Smooth muscle cell (in vitro differentiated cells): ENCODE results near the gene CARD14. TPM values are rescaled to one million over a fixed set of nuclear protein-coding genes. Genes with fewer than 3 reads are reported as not detected.

Experiments
- DNase-seq: peaks from one replicate; lab custom pipeline; 2025; ENCODE audit not compliant: unreplicated experiment; lab: John Stamatoyannopoulos, UW
- H2AFZ ChIP-seq: fragments of 200-600 bp; sonication (generic); 2 replicates; pipeline ENCODE4 v1.6.0; 2016; ENCODE audit warnings: antibody characterized with exemption, low read depth, mild to moderate bottlenecking
- H3F3A ChIP-seq: fragments of 200-600 bp; sonication (generic); 2 replicates; pipeline ENCODE4 v1.6.0; 2017; ENCODE audit warnings: antibody characterized with exemption, low read depth
- H3K27ac ChIP-seq: fragments of 200-600 bp; sonication (generic); 2 replicates; pipeline ENCODE4 v1.5.1; 2016; ENCODE audit warnings: low read depth, mild to moderate bottlenecking
- H3K27me3 ChIP-seq: fragments of 200-600 bp; sonication (generic); 2 replicates; pipeline ENCODE4 v1.6.1; 2016; ENCODE audit warnings: low read depth, mild to moderate bottlenecking
- H3K36me3 ChIP-seq: fragments of 200-600 bp; sonication (generic); 2 replicates; pipeline ENCODE4 v1.5.1; 2016; ENCODE audit warnings: low read depth
- H3K4me1 ChIP-seq: fragments of 200-600 bp; sonication (generic); 2 replicates; pipeline ENCODE4 v1.5.1; 2016; ENCODE audit warnings: low read depth
- H3K4me2 ChIP-seq: fragments of 200-600 bp; sonication (generic); 2 replicates; pipeline ENCODE4 v1.6.0; 2016; ENCODE audit warnings: mild to moderate bottlenecking
- H3K4me3 ChIP-seq: fragments of 200-600 bp; sonication (generic); 2 replicates; pipeline ENCODE4 v1.5.1; 2016; ENCODE audit warnings: mild to moderate bottlenecking
- H3K79me2 ChIP-seq: fragments of 200-600 bp; sonication (generic); 2 replicates; pipeline ENCODE4 v1.6.0; 2016; ENCODE audit warnings: low read depth, mild to moderate bottlenecking
- H3K9ac ChIP-seq: fragments of 200-600 bp; sonication (generic); 2 replicates; pipeline ENCODE4 v1.6.0; 2016; ENCODE audit warnings: low read depth
- H3K9me3 ChIP-seq: fragments of 200-600 bp; sonication (generic); replicated peaks from 2 replicates; pipeline ENCODE4 v1.5.1; 2016; ENCODE audit warnings: low read depth
- H4K20me1 ChIP-seq: fragments of 200-600 bp; sonication (generic); 2 replicates; pipeline ENCODE4 v1.6.0; 2016; ENCODE audit warnings: low read depth
- WGBS: methylation state at CpG from one replicate; pipeline ENCODE4 v1.1.7; 2016; ENCODE audit warnings: low lambda C conversion rate; 5-methylcytosine and 5-hydroxymethylcytosine counted together
- polyA plus RNA-seq: library from polyadenylated mRNA; unstranded; fragments of >200 nt; fragmentation: Nextera tagmentation; extraction: Ambion mirVana; gene quantifications from 2 replicates; pipeline ENCODE4 v1.2.1, GENCODE V29; 2016
- total RNA-seq: library from RNA; depleted of rRNA; stranded (reverse); fragments of >200 nt; gene quantifications from 2 replicates; pipeline ENCODE4 v1.2.3, GENCODE V29; 2014
- TF ChIP-seq, protein P1 (sequence below): fragments of 200-600 bp; sonication (generic); IDR thresholded peaks from 2 replicates; pipeline ENCODE4 v1.5.1; 2017; ENCODE audit warnings: borderline replicate concordance, mild to moderate bottlenecking, antibody characterized with exemption; ENCODE audit not compliant: insufficient read depth, poor library complexity, severe bottlenecking

The CARD14 gene
- total and polyA plus RNA-seq, 2 experiments from 2014 or later, result 1.0 to 1.8 TPM

GRCh38 chr17:80142929-80143328 lies 26.9 kb upstream of the CARD14 start:
- Histone ChIP-seq H3K9ac (no peak overlapping the region), H3K4me3 (no peak overlapping the region), H4K20me1 (peaks cover 58% of the 10 kb centered on the region), H3K27me3 (no peaks in the 10 kb centered on the region), H3F3A (no peaks in the 10 kb centered on the region), H3K4me2 (no peak overlapping the region), H3K79me2 (peaks cover 48% of the 10 kb centered on the region), H3K36me3 (peaks cover 31% of the 10 kb centered on the region), H3K4me1 (peaks cover 15% of the 10 kb centered on the region), H3K9me3 (no peaks in the 10 kb centered on the region), H2AFZ (no peak overlapping the region), H3K27ac (no peak overlapping the region)
- no peak for DNase-seq
- TF ChIP-seq, protein P1, sequence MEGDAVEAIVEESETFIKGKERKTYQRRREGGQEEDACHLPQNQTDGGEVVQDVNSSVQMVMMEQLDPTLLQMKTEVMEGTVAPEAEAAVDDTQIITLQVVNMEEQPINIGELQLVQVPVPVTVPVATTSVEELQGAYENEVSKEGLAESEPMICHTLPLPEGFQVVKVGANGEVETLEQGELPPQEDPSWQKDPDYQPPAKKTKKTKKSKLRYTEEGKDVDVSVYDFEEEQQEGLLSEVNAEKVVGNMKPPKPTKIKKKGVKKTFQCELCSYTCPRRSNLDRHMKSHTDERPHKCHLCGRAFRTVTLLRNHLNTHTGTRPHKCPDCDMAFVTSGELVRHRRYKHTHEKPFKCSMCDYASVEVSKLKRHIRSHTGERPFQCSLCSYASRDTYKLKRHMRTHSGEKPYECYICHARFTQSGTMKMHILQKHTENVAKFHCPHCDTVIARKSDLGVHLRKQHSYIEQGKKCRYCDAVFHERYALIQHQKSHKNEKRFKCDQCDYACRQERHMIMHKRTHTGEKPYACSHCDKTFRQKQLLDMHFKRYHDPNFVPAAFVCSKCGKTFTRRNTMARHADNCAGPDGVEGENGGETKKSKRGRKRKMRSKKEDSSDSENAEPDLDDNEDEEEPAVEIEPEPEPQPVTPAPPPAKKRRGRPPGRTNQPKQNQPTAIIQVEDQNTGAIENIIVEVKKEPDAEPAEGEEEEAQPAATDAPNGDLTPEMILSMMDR, result no peak
- WGBS, result 95% methylated on average over 6 of the region's 6 CpGs

GRCh38 chr17:80145076-80146075 lies 24.5 kb upstream of the CARD14 start:
- no peaks in the 10 kb centered on the region for H3K27me3 ChIP-seq
- 65% methylated on average over 10 of the region's 10 CpGs for WGBS
- H3K4me3 ChIP-seq, result peak overlapping the region; percentile 86
- no peak for DNase-seq
- TF ChIP-seq, protein P1, result no peak
- H3K9ac ChIP-seq, result peak overlapping the region; percentile 95
- H2AFZ ChIP-seq, result no peak overlapping the region
- peaks cover 58% of the 10 kb centered on the region for H4K20me1 ChIP-seq
- peaks cover 55% of the 10 kb centered on the region for H3K79me2 ChIP-seq
- peaks cover 19% of the 10 kb centered on the region for H3K4me1 ChIP-seq
- H3K9me3 ChIP-seq, result no peaks in the 10 kb centered on the region
- no peak overlapping the region for H3K27ac ChIP-seq
- peaks cover 13% of the 10 kb centered on the region for H3K36me3 ChIP-seq
- H3F3A ChIP-seq, result peaks cover 12% of the 10 kb centered on the region
- peak overlapping the region; percentile 97 for H3K4me2 ChIP-seq

GRCh38 chr17:80146121-80147034 lies 23.5 kb upstream of the CARD14 start:
- Histone ChIP-seq H4K20me1 (peaks cover 53% of the 10 kb centered on the region), H3F3A (peaks cover 20% of the 10 kb centered on the region), H3K9ac (peak overlapping the region; percentile 95), H3K4me2 (peak overlapping the region; percentile 97), H3K36me3 (peaks cover 8% of the 10 kb centered on the region), H3K27ac (peak overlapping the region; percentile 90), H3K9me3 (no peaks in the 10 kb centered on the region), H3K4me3 (peak overlapping the region; percentile 86), H2AFZ (no peak overlapping the region), H3K79me2 (peaks cover 55% of the 10 kb centered on the region), H3K4me1 (peaks cover 19% of the 10 kb centered on the region), H3K27me3 (no peaks in the 10 kb centered on the region)
- TF ChIP-seq, protein P1, result no peak
- 2% methylated on average over 43 of the region's 69 CpGs for WGBS
- DNase-seq, result no peak
